ENCODE data around the gene DYNAP. TPM values are rescaled to one million over a fixed set of nuclear protein-coding genes. Genes with fewer than 3 reads are reported as not detected.
A peak's percentile ranks its signal among the peaks of the same experiment; 100 is the strongest.

DYNAP gene
- total RNA-seq, 4 donors from 2014 or later = not detected

DNA sequence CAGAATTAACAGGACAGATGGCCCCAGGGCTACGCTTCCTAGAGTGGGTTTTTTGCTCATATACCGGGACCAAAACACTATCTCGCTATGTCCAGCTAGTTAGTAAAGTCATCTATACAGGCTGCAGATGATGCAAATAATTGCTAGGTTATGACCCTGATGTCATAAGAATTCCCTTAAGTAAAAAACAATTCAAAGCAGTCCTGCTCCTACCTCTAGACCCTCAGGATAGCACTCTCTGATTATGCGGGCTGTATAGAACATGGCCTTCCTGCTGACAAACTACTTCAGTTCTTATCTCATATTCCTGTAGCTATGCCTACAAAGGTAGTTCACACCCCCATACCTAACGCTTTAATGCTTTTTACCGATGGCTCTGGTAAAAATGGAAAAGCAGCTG lies 13.2 kb downstream of the DYNAP start:
- 90% methylated on average over 6 of the region's 6 CpGs for WGBS
- H3K4me3 ChIP-seq = no peak overlapping the region
- TF ChIP-seq POLR2A (IDR thresholded peaks at IDR 0.05) (no peak), POLR2AphosphoS5 (IDR thresholded peaks at IDR 0.05) (no peak), EP300 (IDR thresholded peaks at IDR 0.05) (no peak)
- TF ChIP-seq, protein P1, sequence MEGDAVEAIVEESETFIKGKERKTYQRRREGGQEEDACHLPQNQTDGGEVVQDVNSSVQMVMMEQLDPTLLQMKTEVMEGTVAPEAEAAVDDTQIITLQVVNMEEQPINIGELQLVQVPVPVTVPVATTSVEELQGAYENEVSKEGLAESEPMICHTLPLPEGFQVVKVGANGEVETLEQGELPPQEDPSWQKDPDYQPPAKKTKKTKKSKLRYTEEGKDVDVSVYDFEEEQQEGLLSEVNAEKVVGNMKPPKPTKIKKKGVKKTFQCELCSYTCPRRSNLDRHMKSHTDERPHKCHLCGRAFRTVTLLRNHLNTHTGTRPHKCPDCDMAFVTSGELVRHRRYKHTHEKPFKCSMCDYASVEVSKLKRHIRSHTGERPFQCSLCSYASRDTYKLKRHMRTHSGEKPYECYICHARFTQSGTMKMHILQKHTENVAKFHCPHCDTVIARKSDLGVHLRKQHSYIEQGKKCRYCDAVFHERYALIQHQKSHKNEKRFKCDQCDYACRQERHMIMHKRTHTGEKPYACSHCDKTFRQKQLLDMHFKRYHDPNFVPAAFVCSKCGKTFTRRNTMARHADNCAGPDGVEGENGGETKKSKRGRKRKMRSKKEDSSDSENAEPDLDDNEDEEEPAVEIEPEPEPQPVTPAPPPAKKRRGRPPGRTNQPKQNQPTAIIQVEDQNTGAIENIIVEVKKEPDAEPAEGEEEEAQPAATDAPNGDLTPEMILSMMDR (IDR thresholded peaks at IDR 0.05) = no peak

DNA sequence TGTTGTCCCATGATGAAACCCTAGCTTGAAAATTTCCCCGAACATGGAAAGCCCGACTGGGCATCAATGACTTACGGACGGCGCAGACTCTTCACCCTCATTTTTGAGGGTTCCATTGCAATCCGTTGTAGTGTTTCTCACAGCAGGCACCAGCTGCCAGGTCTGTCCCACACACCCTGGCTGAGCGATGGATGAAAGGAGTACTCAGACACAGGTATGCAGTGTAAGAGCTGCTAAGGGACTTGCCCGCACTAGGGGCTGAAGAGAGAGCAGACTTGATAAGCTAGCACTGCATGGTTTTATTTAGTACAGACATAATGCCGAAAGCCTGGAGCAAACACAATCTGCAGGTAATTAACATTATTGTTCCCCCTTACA lies 15.8 kb downstream of the DYNAP start:
- Histone ChIP-seq H3K4me1 (peaks cover 3% of the 10 kb centered on the region), H3K36me3 (no peaks in the 10 kb centered on the region), H3K27me3 (no peaks in the 10 kb centered on the region), H3K4me3 (no peak overlapping the region), H3K9me3 (no peaks in the 10 kb centered on the region), H3K27ac (no peak overlapping the region)
- no peak for DNase-seq (ENCODE audit: low spot score in 2 of 2)
- TF ChIP-seq POLR2A (IDR thresholded peaks at IDR 0.05) (no peak), POLR2AphosphoS5 (IDR thresholded peaks at IDR 0.05) (no peak), EP300 (IDR thresholded peaks at IDR 0.05) (no peak)
- TF ChIP-seq, protein P1 (IDR thresholded peaks at IDR 0.05) = no peak
- WGBS = 87% methylated on average over 9 of the region's 9 CpGs

More for the DNA sequence above, 13.2 kb downstream of the DYNAP start:
- H3K36me3 ChIP-seq = no peaks in the 10 kb centered on the region
- DNase-seq (ENCODE audit: low spot score in 2 of 2) = no peak
- no peaks in the 10 kb centered on the region for H3K27me3 ChIP-seq
- no peak overlapping the region for H3K27ac ChIP-seq
- peaks cover 3% of the 10 kb centered on the region for H3K4me1 ChIP-seq
- H3K9me3 ChIP-seq = no peaks in the 10 kb centered on the region

DNA sequence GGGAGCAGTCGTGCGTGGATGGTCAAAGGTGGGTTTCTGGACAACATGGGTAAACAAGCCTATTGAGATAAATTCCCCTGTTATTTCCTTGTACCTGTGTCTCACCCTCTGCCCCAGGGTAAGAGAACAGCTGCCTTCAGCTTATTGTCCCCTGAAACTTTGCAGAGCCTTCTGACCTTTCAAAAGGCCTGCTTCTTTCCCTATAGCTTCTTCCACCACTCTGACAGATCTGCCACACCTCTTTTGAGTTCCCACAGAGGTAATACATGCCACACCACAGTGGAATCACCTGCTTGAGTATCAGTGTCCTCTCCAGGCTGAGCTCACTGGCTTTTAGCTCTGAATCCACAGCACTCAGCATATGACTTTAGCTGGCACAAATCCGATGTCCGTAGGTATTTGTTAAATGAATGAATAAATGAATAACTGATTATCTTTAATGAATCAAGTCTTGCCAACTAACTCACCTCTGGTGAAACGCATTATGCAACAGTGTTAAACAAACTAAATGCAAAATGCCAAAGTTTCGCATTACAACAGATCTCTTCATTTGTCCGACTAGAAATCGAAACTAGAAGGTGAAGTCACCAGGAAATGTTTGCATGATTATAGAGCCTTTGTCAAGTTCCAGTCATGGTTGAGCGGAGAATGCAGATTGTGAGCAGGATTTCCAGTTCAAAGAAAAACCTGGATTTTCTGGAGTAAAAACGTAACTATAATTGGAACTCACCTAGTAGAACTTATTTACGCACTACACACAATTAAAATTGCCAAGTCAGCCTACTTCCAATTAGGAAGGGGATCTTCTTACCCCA lies 16.4 kb downstream of the DYNAP start:
- peak overlapping the region; percentile 44 for H3K4me3 ChIP-seq
- DNase-seq (ENCODE audit: low spot score in 2 of 2) = no peak
- H3K4me1 ChIP-seq = peaks cover 3% of the 10 kb centered on the region
- no peaks in the 10 kb centered on the region for H3K27me3 ChIP-seq
- H3K27ac ChIP-seq = peak overlapping the region; percentile 73
- H3K36me3 ChIP-seq = no peaks in the 10 kb centered on the region
- no peaks in the 10 kb centered on the region for H3K9me3 ChIP-seq
- 59% methylated on average over 11 of the region's 11 CpGs for WGBS
- TF ChIP-seq POLR2AphosphoS5 (IDR thresholded peaks at IDR 0.05) (no peak), EP300 (IDR thresholded peaks at IDR 0.05) (no peak), POLR2A (IDR thresholded peaks at IDR 0.05) (no peak)
- TF ChIP-seq, protein P1 (IDR thresholded peaks at IDR 0.05) = no peak

DNA sequence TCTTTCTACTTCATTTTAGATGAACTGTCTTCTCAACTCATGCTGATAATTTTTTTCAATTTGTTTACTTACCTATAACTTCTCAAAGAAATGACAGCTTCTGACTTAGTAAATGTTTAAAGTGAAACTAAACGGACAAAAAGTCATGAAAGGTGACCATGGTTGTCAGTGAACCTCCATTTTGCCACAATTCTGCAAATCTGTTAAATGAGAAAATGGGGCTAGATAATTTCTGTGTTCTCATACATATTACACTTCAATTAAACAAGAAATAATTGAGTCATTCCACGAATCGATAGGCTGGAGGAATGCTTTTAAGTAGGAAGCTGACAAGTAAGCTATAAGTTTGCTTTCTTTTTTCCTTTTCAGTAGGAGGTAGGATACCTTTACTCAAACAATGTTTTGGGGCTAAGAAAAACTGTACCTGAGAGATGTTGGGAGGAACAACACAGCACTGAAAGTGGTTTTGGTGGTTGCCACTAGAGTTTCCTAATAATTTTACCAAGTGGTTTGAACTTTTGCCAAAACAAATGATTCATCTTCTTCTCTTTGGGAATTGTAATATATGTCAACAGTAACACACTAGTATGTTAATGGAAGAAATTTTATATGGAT lies 17.1 kb downstream of the DYNAP start:
- H3K27ac ChIP-seq = peak overlapping the region; percentile 73
- WGBS = 50% methylated on average over 3 of the region's 3 CpGs
- no peaks in the 10 kb centered on the region for H3K36me3 ChIP-seq
- H3K4me1 ChIP-seq = peaks cover 3% of the 10 kb centered on the region
- H3K4me3 ChIP-seq = peak overlapping the region; percentile 44
- DNase-seq (ENCODE audit: low spot score in 2 of 2) = no peak
- TF ChIP-seq, protein P1 (IDR thresholded peaks at IDR 0.05) = no peak
- TF ChIP-seq POLR2AphosphoS5 (IDR thresholded peaks at IDR 0.05) = no peak
- TF ChIP-seq EP300 (IDR thresholded peaks at IDR 0.05) = no peak
- TF ChIP-seq POLR2A (IDR thresholded peaks at IDR 0.05) = no peak
- no peaks in the 10 kb centered on the region for H3K27me3 ChIP-seq
- H3K9me3 ChIP-seq = no peaks in the 10 kb centered on the region

DNA sequence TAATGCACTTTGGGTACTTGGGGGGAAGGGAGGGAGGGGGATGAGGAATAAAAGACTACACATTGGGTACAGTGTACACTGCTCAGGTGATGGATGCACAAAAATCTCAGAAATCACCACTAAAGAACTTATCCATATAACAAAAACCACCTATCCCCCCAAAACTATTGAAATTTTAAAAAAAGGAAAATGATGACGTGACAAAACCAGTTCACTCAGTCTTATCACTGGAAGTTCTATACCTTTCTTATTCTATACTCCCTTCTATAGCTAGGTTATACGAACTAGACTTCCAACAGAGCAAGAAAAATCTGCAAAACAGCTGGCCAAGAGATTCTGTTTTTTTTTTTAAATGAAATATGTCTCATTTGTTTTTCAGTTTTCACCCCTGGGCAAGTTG lies 20.8 kb downstream of the DYNAP start:
- WGBS = 50% methylated on average over 2 of the region's 2 CpGs
- no peak for DNase-seq (ENCODE audit: low spot score in 2 of 2)
- Histone ChIP-seq H3K4me1 (peaks cover 3% of the 10 kb centered on the region), H3K36me3 (no peaks in the 10 kb centered on the region), H3K9me3 (no peaks in the 10 kb centered on the region), H3K27ac (no peak overlapping the region), H3K27me3 (no peaks in the 10 kb centered on the region), H3K4me3 (no peak overlapping the region)
- TF ChIP-seq EP300 (IDR thresholded peaks at IDR 0.05) = no peak
- TF ChIP-seq, protein P1 (IDR thresholded peaks at IDR 0.05) = no peak
- TF ChIP-seq POLR2AphosphoS5 (IDR thresholded peaks at IDR 0.05) = no peak
- TF ChIP-seq POLR2A (IDR thresholded peaks at IDR 0.05) = no peak

Measured in suprapubic skin (tissue), 4 donors.